IPS-20b (cell line): ENCODE data around the gene ZCCHC17.
A peak's percentile ranks its signal among the peaks of the same experiment; 100 is the strongest.

Source experiments
- H3K27ac ChIP-seq: one replicate; pipeline ENCODE4 v1.5.1; 2013; ENCODE audit warnings: low read length
- H3K27me3 ChIP-seq: 2 replicates; pipeline ENCODE4 v1.6.1; 2013; ENCODE audit warnings: mild to moderate bottlenecking, low read length, inconsistent platforms; ENCODE audit not compliant: insufficient read depth
- H3K36me3 ChIP-seq: 2 replicates; pipeline ENCODE4 v1.6.1; 2013; ENCODE audit warnings: low read depth, mild to moderate bottlenecking, inconsistent platforms, low read length, moderate library complexity; ENCODE audit not compliant: insufficient read depth
- H3K4me1 ChIP-seq: 2 replicates; pipeline ENCODE4 v1.6.1; 2013; ENCODE audit warnings: mild to moderate bottlenecking, control low read depth, inconsistent platforms, low read length, moderate library complexity; ENCODE audit not compliant: insufficient read depth
- H3K4me3 ChIP-seq: 2 replicates; pipeline ENCODE4 v1.5.1; 2013; ENCODE audit warnings: mild to moderate bottlenecking, low read length, inconsistent platforms
- H3K9ac ChIP-seq: 2 replicates; pipeline ENCODE4 v1.6.1; 2013; ENCODE audit warnings: low read depth, mild to moderate bottlenecking, inconsistent platforms, low read length, moderate library complexity
- H3K9me3 ChIP-seq: 2 replicates; pipeline ENCODE4 v1.6.1; 2013; ENCODE audit warnings: mild to moderate bottlenecking, low read depth, low read length, inconsistent platforms; ENCODE audit not compliant: insufficient read depth

ZCCHC17 gene

GRCh38 chr1:31413405-31414001 lies 116.7 kb downstream of the ZCCHC17 start:
- Histone ChIP-seq H3K4me1 (peaks cover 12% of the 10 kb centered on the region), H3K4me3 (peak overlapping the region; percentile 88), H3K9ac (peak overlapping the region; percentile 86; the same call in 1 of the 2 replicates), H3K27ac (no peak overlapping the region), H3K36me3 (no peaks in the 10 kb centered on the region), H3K27me3 (peaks cover 24% of the 10 kb centered on the region; the same call in 1 of the 2 replicates), H3K9me3 (no peaks in the 10 kb centered on the region)
